Kidney (tissue), 14 donors: Measurements from ENCODE around the gene NFIA. TPM values are rescaled to one million over a fixed set of nuclear protein-coding genes. Genes with fewer than 3 reads are reported as not detected.

ENCODE experiments used
- DNase-seq, 5 donors: peaks; one replicate each; pipeline ENCODE4 v3.0.0-alpha.2; 2013 to 2020
- FAIRE-seq: peaks from 2 replicates; lab custom pipeline; 2012; peaks lifted over from hg19 to GRCh38; lab: Jason Lieb, UNC
- H3K27ac ChIP-seq, 2 donors: one replicate each; pipeline ENCODE4 v1.7.0; 2013; ENCODE audit warnings: low read depth in 2 of 2, low read length in 2 of 2, inconsistent platforms in 1 of 2
- H3K27me3 ChIP-seq: one replicate; pipeline ENCODE4 v1.7.1; 2013; ENCODE audit warnings: low read length, inconsistent platforms; ENCODE audit not compliant: control insufficient read depth, insufficient read depth
- H3K36me3 ChIP-seq, 3 donors: one replicate each; pipeline versions ENCODE4 v1.7.0 to v1.7.1; 2013; ENCODE audit warnings: low read length in 3 of 3, control low read depth in 1 of 3, inconsistent platforms in 1 of 3; ENCODE audit not compliant: insufficient read depth in 3 of 3, control insufficient read depth in 2 of 3
- H3K4me1 ChIP-seq, 3 donors: one replicate each; pipeline versions ENCODE4 v1.7.0 to v1.7.1; 2013; ENCODE audit warnings: low read length in 3 of 3, inconsistent platforms in 1 of 3, low read depth in 1 of 3; ENCODE audit not compliant: control insufficient read depth in 2 of 3, insufficient read depth in 2 of 3
- H3K4me3 ChIP-seq, 3 donors: one replicate each; pipeline versions ENCODE4 v1.7.0 to v1.8.1; 2013; ENCODE audit warnings: low read length in 3 of 3, control low read depth in 1 of 3, inconsistent platforms in 1 of 3
- H3K9ac ChIP-seq, 3 donors: one replicate each; pipeline versions ENCODE4 v1.7.0 to v1.7.1; 2013; ENCODE audit warnings: low read length in 3 of 3, control low read depth in 1 of 3, inconsistent platforms in 1 of 3
- H3K9me3 ChIP-seq, 3 donors: one replicate each; pipeline versions ENCODE4 v1.7.0 to v1.7.1; 2013; ENCODE audit warnings: low read length in 3 of 3, control low read depth in 1 of 3, inconsistent platforms in 1 of 3; ENCODE audit not compliant: control insufficient read depth in 2 of 3, insufficient read depth in 1 of 3
- intact Hi-C: fragments of 100-400 bp; cut with DNase I; formaldehyde crosslinking; loops from one replicate; pipeline ENCODE4 v1.11.1; 2022
- polyA plus RNA-seq: library from polyadenylated mRNA; stranded (reverse); fragments of 350-450 nt; fragmentation: Illumina TruSeq; extraction: RNeasy Lipid Tissue Mini Kit (QIAGEN cat#74804); gene quantifications from one replicate; pipeline ENCODE4 v1.2.3, GENCODE V29; 2014; ENCODE audit warnings: low read depth, low replicate concordance; ENCODE audit not compliant: insufficient read depth
- total RNA-seq: library from RNA; stranded (reverse); fragmentation: NEBNext Ultra II Directional; extraction: Animal tissue kit (Norgen Biotek cat#: 25700); gene quantifications from one replicate; pipeline ENCODE4 v1.2.1, GENCODE V29; 2021
- TF ChIP-seq, protein P1 (sequence below): IDR thresholded peaks from 3 replicates; pipeline ENCODE4 v1.5.1; 2012; ENCODE audit warnings: mild to moderate bottlenecking, moderate library complexity, borderline replicate concordance; ENCODE audit not compliant: insufficient read depth; ENCODE audit errors: extremely low read depth
- donor health status: control.
- donor health status: control.
- donor health status: control.
- donor health status: control.
- donor health status: control.
- donor health status: DM: yes; HTN: yes; CAD: no.
- donor health status: Normal renal cell carcinoma (clear cell type).

NFIA gene
- total and polyA plus RNA-seq, 2 donors from 2014 or later, result 4.8 to 87.5 TPM

DNA sequence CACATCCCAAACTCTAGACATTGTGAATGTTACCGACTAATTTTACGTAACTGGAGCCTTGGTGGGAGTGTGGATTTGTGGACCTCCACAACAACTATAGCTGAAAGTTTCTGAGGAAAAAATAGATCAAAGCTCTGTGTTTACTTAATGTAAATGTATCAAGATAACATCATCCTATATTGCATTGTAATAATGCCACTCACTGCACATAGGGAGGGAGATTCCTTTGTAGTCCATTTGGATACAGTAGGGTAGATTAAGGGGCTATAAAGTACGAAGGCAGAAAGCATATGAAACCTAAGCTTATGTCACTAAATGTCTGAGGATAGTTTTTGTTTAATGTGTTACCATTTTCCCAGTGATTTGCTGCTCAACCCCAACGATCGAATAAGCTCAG is 369.2 kb downstream of the NFIA start:
- FAIRE-seq (no peak), DNase-seq (peak in 1 of 5 donors; percentile 37)
- peak overlapping the region; percentile 63 to 82 for H3K27ac ChIP-seq
- H3K36me3 ChIP-seq, result peaks cover 0 to 2% (median 0%) of the 10 kb centered on the region in 3 donors
- no peaks in the 10 kb centered on the region for H3K9me3 ChIP-seq
- H3K27me3 ChIP-seq, result no peaks in the 10 kb centered on the region
- H3K9ac ChIP-seq, result no peak overlapping the region
- peaks cover 30 to 50% (median 30%) of the 10 kb centered on the region in 3 donors for H3K4me1 ChIP-seq
- intact Hi-C loops, result loop anchor here (10.0 kb wide), 1 partner anchor 477 kb away; no protein-coding TSS in a partner anchor
- H3K4me3 ChIP-seq, result no peak overlapping the region
- TF ChIP-seq, protein P1, sequence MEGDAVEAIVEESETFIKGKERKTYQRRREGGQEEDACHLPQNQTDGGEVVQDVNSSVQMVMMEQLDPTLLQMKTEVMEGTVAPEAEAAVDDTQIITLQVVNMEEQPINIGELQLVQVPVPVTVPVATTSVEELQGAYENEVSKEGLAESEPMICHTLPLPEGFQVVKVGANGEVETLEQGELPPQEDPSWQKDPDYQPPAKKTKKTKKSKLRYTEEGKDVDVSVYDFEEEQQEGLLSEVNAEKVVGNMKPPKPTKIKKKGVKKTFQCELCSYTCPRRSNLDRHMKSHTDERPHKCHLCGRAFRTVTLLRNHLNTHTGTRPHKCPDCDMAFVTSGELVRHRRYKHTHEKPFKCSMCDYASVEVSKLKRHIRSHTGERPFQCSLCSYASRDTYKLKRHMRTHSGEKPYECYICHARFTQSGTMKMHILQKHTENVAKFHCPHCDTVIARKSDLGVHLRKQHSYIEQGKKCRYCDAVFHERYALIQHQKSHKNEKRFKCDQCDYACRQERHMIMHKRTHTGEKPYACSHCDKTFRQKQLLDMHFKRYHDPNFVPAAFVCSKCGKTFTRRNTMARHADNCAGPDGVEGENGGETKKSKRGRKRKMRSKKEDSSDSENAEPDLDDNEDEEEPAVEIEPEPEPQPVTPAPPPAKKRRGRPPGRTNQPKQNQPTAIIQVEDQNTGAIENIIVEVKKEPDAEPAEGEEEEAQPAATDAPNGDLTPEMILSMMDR, result no peak

DNA sequence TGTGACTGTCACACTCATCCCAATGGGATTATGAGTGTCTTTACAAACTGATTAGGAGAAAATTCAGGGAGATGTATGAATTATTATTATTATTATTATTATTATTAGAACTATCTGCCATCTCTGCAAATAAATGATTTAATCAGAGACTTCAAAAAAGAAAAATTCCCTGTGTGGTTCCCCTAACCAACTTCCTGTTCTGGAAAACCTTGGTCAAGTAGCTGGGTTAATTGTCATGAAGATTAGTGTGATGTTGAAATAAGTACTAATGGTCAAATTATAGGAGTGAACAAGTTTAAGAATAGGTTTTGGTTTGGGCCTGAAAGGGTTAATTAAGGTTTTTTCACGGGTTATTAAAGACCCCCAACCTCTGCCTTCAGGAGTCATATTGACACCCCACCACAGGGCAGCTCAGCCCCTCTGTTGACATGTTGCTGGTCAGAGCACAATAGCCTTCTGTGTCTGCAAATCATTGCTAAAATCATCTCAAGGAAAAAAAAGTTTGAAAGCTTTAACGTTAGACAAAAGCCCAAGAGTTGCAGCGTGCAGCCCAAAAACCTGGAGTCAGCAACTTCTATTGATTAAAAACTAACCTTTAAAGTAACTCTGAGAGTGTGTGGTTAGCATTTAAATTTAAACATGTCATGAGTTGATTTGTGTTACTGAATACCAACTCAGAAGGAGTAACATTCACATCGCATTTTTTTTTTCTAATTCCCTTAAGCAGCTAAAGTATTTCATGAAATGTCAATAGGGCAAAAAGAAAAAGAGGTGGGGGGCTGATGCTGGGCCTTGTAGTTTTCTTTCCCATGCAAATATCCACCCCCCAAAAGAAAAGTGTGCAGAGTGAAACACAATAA is 370.0 kb downstream of the NFIA start:
- Histone ChIP-seq H3K9ac (no peak overlapping the region), H3K4me1 (peaks cover 30 to 50% (median 30%) of the 10 kb centered on the region in 3 donors), H3K36me3 (peaks cover 0 to 2% (median 0%) of the 10 kb centered on the region in 3 donors), H3K4me3 (no peak overlapping the region), H3K9me3 (no peaks in the 10 kb centered on the region), H3K27ac (peak overlapping the region; percentile 22 to 23), H3K27me3 (no peaks in the 10 kb centered on the region)
- FAIRE-seq (no peak), DNase-seq (peak in 1 of 5 donors; percentile 83)
- TF ChIP-seq, protein P1, result no peak
- intact Hi-C loops, result loop anchor here (10.0 kb wide), 1 partner anchor 478 kb away; no protein-coding TSS in a partner anchor

DNA sequence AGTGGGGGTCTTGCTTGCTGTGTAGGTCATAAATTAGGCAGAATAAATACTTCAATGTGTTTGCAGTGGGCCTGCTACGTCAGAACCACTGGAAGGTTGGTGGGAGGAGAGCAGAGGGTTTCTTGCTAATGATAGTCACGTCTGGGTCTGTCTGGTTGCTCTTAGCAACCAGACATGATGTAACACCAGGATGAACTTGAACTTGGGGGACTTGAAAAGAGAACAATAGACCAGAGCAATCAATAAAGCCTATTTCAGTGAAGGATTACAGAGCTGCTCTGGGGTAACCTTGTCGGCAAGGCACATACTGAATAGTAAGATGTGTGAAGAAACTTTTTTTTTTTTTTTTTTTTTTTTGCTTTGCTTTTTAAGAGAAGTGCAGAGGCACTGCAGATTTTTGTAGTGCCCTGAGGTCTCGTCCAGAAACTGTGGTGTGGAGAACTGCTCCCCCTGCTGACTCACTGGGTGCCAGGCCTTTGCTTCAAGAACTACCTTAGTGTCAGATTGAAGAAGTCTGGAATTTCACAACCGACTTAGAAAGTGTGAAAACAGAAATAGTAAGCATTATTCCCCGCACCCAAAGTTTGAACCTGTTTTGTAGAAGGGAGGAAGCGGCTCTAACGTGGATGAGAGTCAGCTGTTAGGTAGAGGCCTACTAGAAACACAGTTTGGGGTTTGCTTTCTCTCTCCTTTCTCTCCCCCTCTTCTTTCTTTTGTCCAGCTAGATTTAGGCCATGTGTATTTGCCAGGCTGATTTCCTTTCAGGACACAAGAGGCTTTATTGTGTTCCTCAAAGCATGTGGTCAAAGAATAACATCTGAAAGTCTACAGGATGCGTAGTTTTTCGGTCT is 371.0 kb downstream of the NFIA start:
- H3K9ac ChIP-seq, result peak overlapping the region; percentile 11 to 36 (median 29)
- H3K36me3 ChIP-seq, result peaks cover 0 to 2% (median 0%) of the 10 kb centered on the region in 3 donors
- FAIRE-seq (peak; percentile 96), DNase-seq (peak; percentile 89 to 97 (median 92))
- peaks cover 30 to 49% (median 30%) of the 10 kb centered on the region in 3 donors for H3K4me1 ChIP-seq
- no peaks in the 10 kb centered on the region for H3K9me3 ChIP-seq
- peak overlapping the region; percentile 40 to 89 for H3K27ac ChIP-seq
- TF ChIP-seq, protein P1, result peak; percentile 93
- intact Hi-C loops, result loop anchor here (10.0 kb wide), 1 partner anchor 479 kb away; no protein-coding TSS in a partner anchor
- H3K4me3 ChIP-seq, result no peak overlapping the region
- H3K27me3 ChIP-seq, result no peaks in the 10 kb centered on the region
